ENCODE measurements around the gene GIPC2.
"Not testable (repeated sequence)": the region's sequence is repeated elsewhere in the genome, so short reads cannot be mapped to it uniquely, and the experiment has no call there.

GIPC2 gene

GRCh38 chr1:78069784-78070183 lies 24.0 kb downstream of the GIPC2 start:
- DNase-seq (ENCODE audit: low read depth), result no peak

DNA sequence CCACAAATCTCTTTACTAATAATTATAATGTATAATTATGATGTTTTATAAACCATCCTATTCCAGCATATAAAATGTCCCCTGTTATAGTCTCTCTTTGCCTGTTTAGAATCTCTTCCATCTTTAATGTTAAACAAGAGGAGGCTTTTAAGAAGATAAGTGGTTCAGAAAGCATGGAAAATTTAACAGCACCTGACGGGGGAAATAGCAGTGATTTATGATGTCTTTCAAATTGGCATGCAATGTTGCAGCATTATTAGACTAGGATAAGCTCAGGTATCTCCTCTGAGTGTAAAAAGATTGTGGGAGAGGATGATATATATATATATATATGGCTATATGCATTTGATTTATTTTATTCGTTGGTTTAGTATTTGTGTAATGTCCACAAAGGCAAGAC lies 24.4 kb downstream of the GIPC2 start:
- no peak for DNase-seq (ENCODE audit: low read depth)

DNA sequence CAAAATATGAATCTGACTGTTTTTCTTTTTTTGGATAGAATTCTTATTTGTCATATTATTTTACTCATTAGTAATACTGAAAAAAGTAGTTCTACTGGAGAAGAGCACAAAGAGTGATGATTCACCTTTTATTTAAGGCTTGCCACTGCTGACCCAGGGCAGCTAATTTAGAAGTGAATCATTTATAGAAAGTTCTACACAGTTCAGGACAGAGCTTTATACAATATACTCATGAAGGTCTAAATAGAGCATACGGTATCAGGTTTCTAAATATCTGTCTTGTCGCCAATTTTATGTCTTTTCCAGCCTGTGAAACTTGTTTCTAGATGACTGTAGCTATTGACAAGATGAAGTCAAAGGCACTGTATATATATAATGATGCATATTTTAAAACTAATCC lies 25.0 kb downstream of the GIPC2 start:
- peak; percentile 74 for DNase-seq (ENCODE audit: low read depth)

DNA sequence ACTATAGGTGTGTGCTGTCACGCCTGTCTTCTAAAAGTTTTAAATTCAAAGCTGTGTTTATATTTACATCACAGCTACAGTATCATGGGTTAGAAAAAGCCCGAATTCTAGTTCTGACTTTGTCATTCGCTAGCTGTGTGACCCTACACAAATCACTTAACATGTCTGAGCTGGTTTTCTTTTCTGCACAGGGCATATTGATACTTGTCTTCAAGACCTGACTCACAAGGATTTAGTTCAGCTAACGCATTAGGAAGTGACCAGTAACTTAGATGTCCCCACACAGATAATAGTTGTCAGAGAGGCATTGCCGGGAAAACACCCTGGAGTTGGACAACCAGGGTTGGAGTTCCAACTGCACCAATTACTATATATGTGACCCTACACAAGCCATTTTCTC lies 25.9 kb downstream of the GIPC2 start:
- no peak for DNase-seq (ENCODE audit: low read depth)

- DNase-seq (ENCODE audit: low read depth), result no peak
These were observed 26.4 kb downstream of the GIPC2 start for GRCh38 chr1:78072216-78072615.

DNA sequence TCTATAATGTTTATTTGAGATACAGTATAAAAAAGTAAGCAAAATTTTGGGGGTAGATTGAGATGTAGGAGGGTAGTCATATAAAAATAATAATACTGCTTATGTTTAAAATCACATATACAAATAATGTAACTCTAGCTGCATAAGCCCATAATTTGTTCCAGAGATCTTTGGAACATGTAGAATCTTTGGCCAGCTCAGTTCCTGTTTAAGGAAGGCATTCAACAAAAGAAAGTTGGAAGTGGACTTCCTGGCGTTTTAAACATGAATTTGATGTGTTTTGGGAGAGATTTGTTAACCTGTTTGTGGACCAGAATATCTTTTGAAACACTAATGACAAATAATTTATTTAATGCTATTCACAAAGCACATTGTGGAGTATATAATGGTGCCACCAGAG lies 27.7 kb downstream of the GIPC2 start:
- peak; percentile 34 for DNase-seq (ENCODE audit: low read depth)

DNA sequence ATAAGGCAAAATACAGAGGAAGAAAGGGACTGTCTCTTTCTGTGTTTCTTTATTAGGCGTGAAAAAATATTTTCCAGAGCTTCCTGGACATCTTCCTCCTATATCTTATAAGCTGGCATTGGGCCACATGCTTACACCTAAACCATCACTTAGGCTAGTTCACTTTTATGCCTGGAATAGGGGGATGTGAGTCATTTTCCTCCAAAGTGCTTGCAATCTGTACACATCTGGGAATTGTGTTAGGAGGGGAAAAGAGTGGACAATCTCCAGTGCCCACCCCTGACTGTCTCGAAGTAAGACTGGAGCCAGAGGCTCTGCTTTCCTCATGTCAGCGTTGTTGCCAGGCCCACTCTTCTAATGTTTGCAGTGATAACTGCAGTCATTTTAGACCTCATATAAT lies 29.9 kb downstream of the GIPC2 start:
- DNase-seq (ENCODE audit: low read depth), result no peak

- DNase-seq (ENCODE audit: low read depth), result no peak
These were observed 32.6 kb downstream of the GIPC2 start for GRCh38 chr1:78078358-78078757.

GRCh38 chr1:78079580-78079979 lies 33.8 kb downstream of the GIPC2 start:
- no peak for DNase-seq (ENCODE audit: low read depth)

DNA sequence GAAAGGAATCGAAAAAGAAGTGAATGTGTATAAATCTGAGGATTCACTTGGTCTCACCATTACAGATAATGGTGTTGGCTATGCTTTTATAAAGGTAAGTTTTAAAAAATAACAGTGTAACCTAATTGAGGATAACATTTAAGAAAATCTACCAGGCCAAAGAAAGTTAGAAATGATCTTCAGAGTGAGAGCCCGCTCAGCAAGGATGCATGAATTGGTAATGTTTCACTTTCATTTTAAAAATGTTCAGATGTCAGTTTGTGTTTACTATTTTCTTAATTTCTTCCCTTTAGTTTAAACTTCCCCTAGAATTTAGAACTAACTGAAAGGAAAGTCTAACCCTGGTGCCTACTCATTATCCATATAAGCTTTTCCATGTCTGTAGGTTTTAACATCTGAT lies 35.0 kb downstream of the GIPC2 start:
- no peak for DNase-seq (ENCODE audit: low read depth)

DNA sequence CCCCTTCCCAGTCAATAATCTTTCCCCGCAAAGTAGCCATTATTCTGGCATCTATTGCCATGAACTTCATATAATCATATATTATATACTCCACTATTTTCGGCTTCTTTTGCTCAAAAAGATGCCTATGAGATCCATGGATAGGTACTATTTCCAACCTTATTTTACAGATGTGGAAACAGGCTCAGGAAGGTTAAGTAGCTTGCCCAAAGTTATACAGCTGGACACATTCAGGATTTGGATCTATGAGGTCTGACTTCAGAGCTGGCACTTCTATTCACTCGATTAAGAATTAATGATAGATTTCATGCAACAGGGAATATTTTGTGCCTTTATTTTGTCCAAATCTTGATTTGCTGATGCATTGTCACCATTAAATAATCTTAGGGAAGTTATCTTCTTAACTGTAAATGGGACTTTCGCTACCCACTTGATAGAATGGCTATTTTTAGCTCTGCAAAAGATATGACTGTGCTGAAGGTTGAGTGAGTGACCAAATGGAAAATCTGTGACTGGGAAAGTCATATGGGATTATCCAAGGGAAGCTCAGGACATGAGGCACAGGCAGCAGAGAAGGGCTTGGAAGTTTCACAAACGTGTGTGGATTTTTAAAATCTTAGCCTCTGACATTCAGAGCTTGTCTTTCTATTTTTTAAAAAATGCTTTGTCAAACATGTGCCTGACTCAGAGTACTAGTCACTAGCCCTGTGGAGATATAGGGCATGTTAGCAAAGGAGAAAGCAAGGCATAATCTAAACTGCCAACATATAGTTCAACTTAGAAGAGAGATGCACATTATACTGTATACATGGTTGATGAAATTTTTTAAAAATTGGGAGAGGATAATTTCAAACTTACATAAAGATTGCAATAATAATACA lies 36.5 kb downstream of the GIPC2 start:
- DNase-seq (ENCODE audit: low read depth), result peak; percentile 34

GRCh38 chr1:78084639-78085038 lies 38.9 kb downstream of the GIPC2 start:
- DNase-seq (ENCODE audit: low read depth), result not testable (repeated sequence)

- no peak for DNase-seq (ENCODE audit: low read depth)
These were observed 40.9 kb downstream of the GIPC2 start for GRCh38 chr1:78086697-78087096.

DNA sequence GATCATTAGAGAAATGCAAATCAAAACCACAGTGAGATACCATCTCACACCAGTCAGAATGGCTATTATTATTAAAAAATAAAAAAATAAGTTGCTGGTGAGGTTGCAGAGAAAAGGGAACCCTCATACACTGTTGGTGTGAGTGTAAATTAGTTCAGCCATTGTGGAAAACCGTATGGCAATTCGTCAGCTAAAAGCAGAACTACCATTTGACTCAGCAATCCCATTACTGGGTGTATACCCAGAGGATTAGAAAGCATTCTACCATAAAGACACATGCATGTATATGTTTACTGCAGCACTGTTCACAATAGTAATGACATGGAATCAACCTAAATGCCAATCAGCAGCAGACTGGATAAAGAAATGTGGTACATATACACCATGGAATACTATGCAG lies 42.2 kb downstream of the GIPC2 start:
- DNase-seq (ENCODE audit: low read depth), result no peak

DNA sequence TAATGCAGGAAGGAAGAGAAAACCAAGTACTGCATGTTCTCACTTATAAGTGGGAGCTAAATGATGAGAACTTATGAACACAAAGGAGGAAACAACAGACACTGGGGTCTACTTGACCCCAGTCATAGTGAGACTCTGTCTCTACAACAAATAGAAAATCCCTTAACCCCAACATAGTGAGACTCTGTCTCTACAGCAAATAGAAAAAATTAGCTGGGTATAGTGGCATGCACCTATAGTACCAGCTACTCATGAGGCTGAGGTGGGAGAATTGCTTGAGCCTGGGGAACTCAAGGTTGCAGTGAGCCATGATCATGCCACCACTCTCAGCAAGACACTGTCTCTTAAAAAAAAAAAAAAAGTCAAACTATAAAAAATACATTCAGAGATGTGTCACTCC lies 42.7 kb downstream of the GIPC2 start:
- DNase-seq (ENCODE audit: low read depth), result no peak

- DNase-seq (ENCODE audit: low read depth), result no peak
These were observed 43.2 kb downstream of the GIPC2 start for GRCh38 chr1:78089010-78089409.

GRCh38 chr1:78090472-78091133 lies 44.8 kb downstream of the GIPC2 start:
- DNase-seq (ENCODE audit: low read depth), result no peak

GRCh38 chr1:78091215-78091813 lies 45.5 kb downstream of the GIPC2 start:
- no peak for DNase-seq (ENCODE audit: low read depth)

- no peak for DNase-seq (ENCODE audit: low read depth)
These were observed 46.1 kb downstream of the GIPC2 start for GRCh38 chr1:78091886-78092285.

GRCh38 chr1:78092643-78093042 lies 46.9 kb downstream of the GIPC2 start:
- no peak for DNase-seq (ENCODE audit: low read depth)

DNA sequence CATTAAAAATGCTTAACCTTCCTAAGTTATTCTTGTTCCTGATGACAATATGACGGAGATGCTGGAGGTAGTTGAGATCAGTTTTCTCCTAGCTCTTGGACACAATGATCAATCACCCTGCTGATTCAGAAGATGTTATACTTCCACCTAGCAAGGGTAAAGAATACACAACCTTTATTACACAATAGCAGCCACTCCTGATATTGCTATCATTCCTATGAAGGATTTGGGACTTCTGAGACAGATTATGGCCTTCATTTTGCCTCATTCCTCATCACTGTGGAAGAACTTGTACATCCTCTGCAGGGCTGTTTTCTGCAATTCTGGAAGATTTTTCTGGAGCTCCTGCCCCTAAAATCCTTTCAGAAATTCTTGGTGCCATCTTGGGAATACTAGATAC lies 47.8 kb downstream of the GIPC2 start:
- DNase-seq (ENCODE audit: low read depth), result no peak

GRCh38 chr1:78094639-78095038 lies 48.9 kb downstream of the GIPC2 start:
- no peak for DNase-seq (ENCODE audit: low read depth)

DNA sequence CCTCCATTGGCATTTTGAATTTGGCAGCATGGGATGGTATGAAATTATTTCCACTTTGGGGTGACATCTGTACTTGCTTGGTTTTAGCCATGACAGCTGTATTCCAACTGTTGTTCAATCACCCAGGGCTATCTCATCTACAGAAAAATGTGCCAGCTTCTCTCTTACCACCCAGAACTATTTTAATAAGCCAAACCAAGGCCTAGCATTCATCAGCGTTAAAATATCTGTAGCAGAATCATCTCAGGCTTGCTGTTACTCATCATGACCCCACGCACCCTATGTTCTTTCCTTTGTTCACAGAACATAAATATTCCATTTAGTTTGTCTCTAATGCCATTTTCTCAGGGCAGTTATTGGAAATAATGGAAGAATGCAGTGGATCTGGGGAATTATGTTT lies 49.8 kb downstream of the GIPC2 start:
- peak; percentile 84 for DNase-seq (ENCODE audit: low read depth)
